Mucosa of descending colon (tissue), 3 donors: Measurements from ENCODE around the gene CCDC138. TPM values are rescaled to one million over a fixed set of nuclear protein-coding genes. Genes with fewer than 3 reads are reported as not detected.

ENCODE experiments used
- ATAC-seq: fragments of 200-7000 bp; cut with Tn5 transposase; one replicate; pipeline ENCODE4 v1.9.1; 2020; ENCODE audit warnings: mild to moderate bottlenecking, moderate library complexity
- DNase-seq, 3 donors: peaks; one replicate each; pipeline ENCODE4 v3.0.0-alpha.2; 2020
- H3K36me3 ChIP-seq: fragments of 200-600 bp; one replicate; pipeline ENCODE4 v1.8.0; 2021; ENCODE audit warnings: low read depth, mild to moderate bottlenecking
- H3K4me1 ChIP-seq: fragments of 200-600 bp; one replicate; pipeline ENCODE4 v1.8.0; 2021; ENCODE audit warnings: low read depth, mild to moderate bottlenecking
- H3K4me3 ChIP-seq: fragments of 200-600 bp; one replicate; pipeline ENCODE4 v1.8.0; 2021; ENCODE audit warnings: mild to moderate bottlenecking
- H3K9me3 ChIP-seq: fragments of 200-600 bp; one replicate; pipeline ENCODE4 v1.8.0; 2021; ENCODE audit warnings: mild to moderate bottlenecking
- intact Hi-C, 2 donors: fragments of 100-400 bp; cut with DNase I in 1 of 2; cut with micrococcal nuclease in 1 of 2; formaldehyde crosslinking; loops; one replicate each; pipeline versions ENCODE4 v1.11.0 to v1.11.1; 2022; cut with DNase I, micrococcal nuclease
- total RNA-seq, 3 donors: library from RNA; stranded (reverse); fragmentation: NEBNext Ultra II Directional in 2 of 3; extraction: Animal tissue kit (Norgen Biotek cat#: 25700) in 2 of 3; gene quantifications; one replicate each; pipeline versions ENCODE4 v1.2.1 to v1.2.4, GENCODE V29; 2021 to 2023
- TF ChIP-seq, protein P1 (sequence below): fragments of 200-600 bp; IDR thresholded peaks from one replicate; pipeline ENCODE4 v1.8.0; 2022; ENCODE audit warnings: antibody characterized with exemption, mild to moderate bottlenecking
- donor health status: DM: no; HTN: no; CAD: no; lungs with moderate emphysema.
- donor health status: DM: no; HTN: no; CAD: no.
- donor health status: DM: no; HTN: yes; CAD: no.

The CCDC138 gene
- total RNA-seq, 3 donors from 2014 or later, result 3.7 to 6.2 (median 5.5) TPM

DNA sequence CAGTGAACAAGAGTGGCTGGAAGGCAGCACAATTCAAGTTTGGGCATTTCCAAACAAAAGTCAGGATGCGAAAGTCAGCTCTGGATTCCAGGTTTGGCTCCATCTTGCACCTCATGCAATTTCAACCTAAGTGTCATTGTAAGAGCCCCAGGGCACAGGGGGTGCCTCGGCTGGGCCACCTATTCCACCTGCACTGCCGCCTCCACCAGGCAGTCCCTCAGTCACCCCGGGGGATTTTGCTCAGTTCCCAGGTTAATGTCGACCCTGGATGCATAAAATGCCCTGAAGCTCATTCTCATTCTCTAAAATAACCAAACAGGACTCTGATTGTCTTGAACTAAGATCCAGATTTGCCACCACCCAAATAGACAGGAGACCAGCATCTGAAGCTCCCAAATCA lies 124.8 kb downstream of the CCDC138 start:
- no peaks in the 10 kb centered on the region for H3K4me1 ChIP-seq
- intact Hi-C loops, result no loop called here
- no peak for ATAC-seq
- H3K36me3 ChIP-seq, result no peaks in the 10 kb centered on the region
- H3K4me3 ChIP-seq, result no peak overlapping the region
- H3K9me3 ChIP-seq, result no peaks in the 10 kb centered on the region
- TF ChIP-seq, protein P1, sequence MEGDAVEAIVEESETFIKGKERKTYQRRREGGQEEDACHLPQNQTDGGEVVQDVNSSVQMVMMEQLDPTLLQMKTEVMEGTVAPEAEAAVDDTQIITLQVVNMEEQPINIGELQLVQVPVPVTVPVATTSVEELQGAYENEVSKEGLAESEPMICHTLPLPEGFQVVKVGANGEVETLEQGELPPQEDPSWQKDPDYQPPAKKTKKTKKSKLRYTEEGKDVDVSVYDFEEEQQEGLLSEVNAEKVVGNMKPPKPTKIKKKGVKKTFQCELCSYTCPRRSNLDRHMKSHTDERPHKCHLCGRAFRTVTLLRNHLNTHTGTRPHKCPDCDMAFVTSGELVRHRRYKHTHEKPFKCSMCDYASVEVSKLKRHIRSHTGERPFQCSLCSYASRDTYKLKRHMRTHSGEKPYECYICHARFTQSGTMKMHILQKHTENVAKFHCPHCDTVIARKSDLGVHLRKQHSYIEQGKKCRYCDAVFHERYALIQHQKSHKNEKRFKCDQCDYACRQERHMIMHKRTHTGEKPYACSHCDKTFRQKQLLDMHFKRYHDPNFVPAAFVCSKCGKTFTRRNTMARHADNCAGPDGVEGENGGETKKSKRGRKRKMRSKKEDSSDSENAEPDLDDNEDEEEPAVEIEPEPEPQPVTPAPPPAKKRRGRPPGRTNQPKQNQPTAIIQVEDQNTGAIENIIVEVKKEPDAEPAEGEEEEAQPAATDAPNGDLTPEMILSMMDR, result no peak
- peak in 1 of 3 donors; percentile 1 for DNase-seq

GRCh38 chr2:108911807-108912628 lies 125.4 kb downstream of the CCDC138 start:
- no peaks in the 10 kb centered on the region for H3K4me1 ChIP-seq
- ATAC-seq (no peak), DNase-seq (peak in 2 of 3 donors; percentile 0 to 6)
- no peaks in the 10 kb centered on the region for H3K36me3 ChIP-seq
- no peak overlapping the region for H3K4me3 ChIP-seq
- TF ChIP-seq, protein P1, result no peak
- no peaks in the 10 kb centered on the region for H3K9me3 ChIP-seq
- intact Hi-C loops, result no loop called here

- no peak for DNase-seq
- Histone ChIP-seq H3K4me1 (peaks cover 4% of the 10 kb centered on the region), H3K9me3 (no peaks in the 10 kb centered on the region), H3K36me3 (no peaks in the 10 kb centered on the region), H3K4me3 (no peak overlapping the region)
- TF ChIP-seq, protein P1, result no peak
- ATAC-seq, result no peak
- intact Hi-C loops, result no loop called here
These were observed 126.0 kb downstream of the CCDC138 start for GRCh38 chr2:108912629-108912902.

DNA sequence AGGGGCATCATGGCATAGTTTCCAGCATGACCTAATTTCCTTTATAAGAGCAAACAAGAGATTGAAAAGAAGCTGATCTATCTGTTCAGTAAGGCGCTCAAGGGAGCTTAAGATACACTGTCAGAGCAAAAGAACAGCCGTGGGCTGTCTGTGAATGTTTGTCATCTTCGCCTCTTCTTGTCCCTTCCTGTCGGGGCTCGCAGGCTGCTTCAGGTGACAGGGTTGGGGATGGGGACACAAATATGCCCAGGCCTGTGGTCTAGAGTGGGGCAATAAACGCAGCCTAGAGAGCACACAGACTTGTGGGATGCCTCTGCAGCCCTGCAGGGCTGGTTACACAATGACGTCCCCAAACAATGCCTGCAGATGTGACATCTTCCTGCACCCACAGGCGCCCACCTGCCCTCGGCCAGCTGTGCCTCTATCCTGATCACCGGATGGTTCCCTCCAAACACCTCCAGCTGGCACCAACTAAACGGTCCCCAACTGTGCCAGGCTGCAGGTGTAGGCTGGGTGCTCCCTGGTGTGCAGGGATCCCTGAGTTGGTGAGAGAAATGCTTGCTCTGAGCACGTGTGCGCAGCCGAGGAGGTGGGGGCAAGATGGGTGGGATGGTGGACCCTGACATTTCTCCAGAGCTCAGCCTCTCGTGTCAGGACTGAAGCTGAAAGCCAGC lies 129.7 kb downstream of the CCDC138 start:
- Histone ChIP-seq H3K9me3 (no peaks in the 10 kb centered on the region), H3K4me1 (peaks cover 8% of the 10 kb centered on the region), H3K4me3 (no peak overlapping the region), H3K36me3 (no peaks in the 10 kb centered on the region)
- TF ChIP-seq, protein P1, result no peak
- peak; percentile 13 for ATAC-seq
- intact Hi-C loops, result no loop called here
- no peak for DNase-seq

- TF ChIP-seq, protein P1, result no peak
- Histone ChIP-seq H3K4me1 (peaks cover 8% of the 10 kb centered on the region), H3K36me3 (no peaks in the 10 kb centered on the region), H3K4me3 (no peak overlapping the region), H3K9me3 (no peaks in the 10 kb centered on the region)
- ATAC-seq, result peak; percentile 44
- intact Hi-C loops, result no loop called here
- DNase-seq, result peak in 1 of 3 donors; percentile 37
These were observed 130.3 kb downstream of the CCDC138 start for GRCh38 chr2:108916796-108917421.
